DOHH2 (cell line): Measurements from ENCODE around the gene CELA2A.

ENCODE experiments used
- H3F3A ChIP-seq: fragments of 200-600 bp; sonication (generic), shearing (Covaris generic); 2 replicates; pipeline ENCODE4 v1.6.0; 2016; ENCODE audit warnings: antibody characterized with exemption, mild to moderate bottlenecking; ENCODE audit not compliant: control insufficient read depth, insufficient read depth
- H3K27ac ChIP-seq: fragments of 200-600 bp; sonication (generic); 2 replicates; pipeline ENCODE4 v1.5.1; 2014; ENCODE audit warnings: low read depth, mild to moderate bottlenecking, low read length, moderate library complexity
- H3K27me3 ChIP-seq: fragments of 200-600 bp; sonication (generic); 2 replicates; pipeline ENCODE4 v1.6.1; 2014; ENCODE audit warnings: mild to moderate bottlenecking, low read length, mixed read lengths; ENCODE audit not compliant: control insufficient read depth
- H3K36me3 ChIP-seq: fragments of 200-600 bp; sonication (generic); 2 replicates; pipeline ENCODE4 v1.6.1; 2014; ENCODE audit warnings: mild to moderate bottlenecking, low read length, moderate library complexity, mixed read lengths; ENCODE audit not compliant: control insufficient read depth
- H3K4me1 ChIP-seq: fragments of 200-600 bp; sonication (generic); 2 replicates; pipeline ENCODE4 v1.6.1; 2014; ENCODE audit warnings: mild to moderate bottlenecking, low read length, mixed read lengths; ENCODE audit not compliant: control insufficient read depth
- H3K4me2 ChIP-seq: fragments of 200-600 bp; sonication (generic); 2 replicates; pipeline ENCODE4 v1.6.0; 2014; ENCODE audit warnings: mild to moderate bottlenecking, low read length, moderate library complexity
- H3K4me3 ChIP-seq: fragments of 200-600 bp; sonication (generic); 2 replicates; pipeline ENCODE4 v1.5.1; 2014; ENCODE audit warnings: mild to moderate bottlenecking, low read length, mixed read lengths
- H3K79me2 ChIP-seq: fragments of 200-600 bp; sonication (generic); 2 replicates; pipeline ENCODE4 v1.6.1; 2014; ENCODE audit warnings: mild to moderate bottlenecking, low read length, mixed read lengths; ENCODE audit not compliant: control insufficient read depth
- H3K9me2 ChIP-seq: fragments of 200-600 bp; sonication (generic); replicated peaks from 2 replicates; pipeline ENCODE4 v1.6.1; 2014; ENCODE audit warnings: mild to moderate bottlenecking, low read length, mixed read lengths; ENCODE audit not compliant: control insufficient read depth
- H3K9me3 ChIP-seq: fragments of 200-600 bp; sonication (generic); 2 replicates; pipeline ENCODE4 v1.6.1; 2014; ENCODE audit warnings: antibody characterized with exemption, low read length, mixed read lengths; ENCODE audit not compliant: control insufficient read depth, insufficient read depth
- H4K20me1 ChIP-seq: fragments of 200-600 bp; sonication (generic); 2 replicates; pipeline ENCODE4 v1.6.0; 2014; ENCODE audit warnings: low read depth, mild to moderate bottlenecking, antibody characterized with exemption, low read length, moderate library complexity; ENCODE audit not compliant: control insufficient read depth, insufficient read depth
- CTCF ChIP-seq: fragments of 200-600 bp; sonication (generic); IDR thresholded peaks from one replicate; pipeline ENCODE4 v1.5.1; 2014; ENCODE audit warnings: antibody characterized with exemption, mild to moderate bottlenecking, low read depth, low read length; ENCODE audit not compliant: poor library complexity, severe bottlenecking
- EZH2phosphoT487 ChIP-seq: fragments of 200-600 bp; sonication (generic); IDR thresholded peaks from 2 replicates; pipeline ENCODE4 v1.6.1; 2017; ENCODE audit warnings: borderline replicate concordance, mild to moderate bottlenecking, antibody characterized with exemption, low read length, moderate library complexity, mixed read lengths

The CELA2A gene

GRCh38 chr1:15428815-15429435 is 27.6 kb upstream of the CELA2A start:
- H3K27ac ChIP-seq: no peak overlapping the region
- H4K20me1 ChIP-seq: no peaks in the 10 kb centered on the region
- H3K36me3 ChIP-seq: peaks cover 7% of the 10 kb centered on the region
- no peaks in the 10 kb centered on the region for H3K9me2 ChIP-seq
- no peaks in the 10 kb centered on the region for H3K79me2 ChIP-seq
- H3K4me3 ChIP-seq: no peak overlapping the region
- TF ChIP-seq EZH2phosphoT487 (no peak), CTCF (no peak)
- H3K4me2 ChIP-seq: no peak overlapping the region
- no peaks in the 10 kb centered on the region for H3F3A ChIP-seq
- H3K4me1 ChIP-seq: no peaks in the 10 kb centered on the region
- no peaks in the 10 kb centered on the region for H3K27me3 ChIP-seq
- no peaks in the 10 kb centered on the region for H3K9me3 ChIP-seq

DNA sequence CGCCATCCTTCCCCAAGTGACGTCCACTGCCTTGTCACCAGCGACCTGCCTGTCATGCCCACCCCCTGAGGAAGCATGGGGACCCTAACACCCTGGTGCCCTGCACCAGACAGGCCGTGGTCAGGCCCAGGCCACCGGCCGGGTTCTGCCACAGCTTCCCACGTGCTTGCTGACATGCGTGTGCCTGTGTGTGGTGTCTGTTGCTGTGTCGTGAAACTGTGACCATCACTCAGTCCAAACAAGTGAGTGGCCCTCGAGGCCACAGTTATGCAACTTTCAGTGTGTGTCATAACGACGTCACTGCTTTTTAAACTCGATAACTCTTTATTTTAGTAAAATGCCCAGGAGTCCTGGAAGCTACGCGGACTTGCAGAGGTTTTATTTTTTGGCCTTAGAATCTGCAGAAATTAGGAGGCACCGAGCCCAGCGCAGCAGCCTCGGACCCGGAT is 26.8 kb upstream of the CELA2A start:
- TF ChIP-seq CTCF (no peak), EZH2phosphoT487 (no peak)
- H3K27ac ChIP-seq: no peak overlapping the region
- H3K27me3 ChIP-seq: no peaks in the 10 kb centered on the region
- no peaks in the 10 kb centered on the region for H4K20me1 ChIP-seq
- no peaks in the 10 kb centered on the region for H3F3A ChIP-seq
- no peaks in the 10 kb centered on the region for H3K9me3 ChIP-seq
- no peaks in the 10 kb centered on the region for H3K9me2 ChIP-seq
- H3K4me3 ChIP-seq: no peak overlapping the region
- peaks cover 7% of the 10 kb centered on the region for H3K36me3 ChIP-seq
- no peaks in the 10 kb centered on the region for H3K4me1 ChIP-seq
- H3K4me2 ChIP-seq: no peak overlapping the region
- H3K79me2 ChIP-seq: no peaks in the 10 kb centered on the region

DNA sequence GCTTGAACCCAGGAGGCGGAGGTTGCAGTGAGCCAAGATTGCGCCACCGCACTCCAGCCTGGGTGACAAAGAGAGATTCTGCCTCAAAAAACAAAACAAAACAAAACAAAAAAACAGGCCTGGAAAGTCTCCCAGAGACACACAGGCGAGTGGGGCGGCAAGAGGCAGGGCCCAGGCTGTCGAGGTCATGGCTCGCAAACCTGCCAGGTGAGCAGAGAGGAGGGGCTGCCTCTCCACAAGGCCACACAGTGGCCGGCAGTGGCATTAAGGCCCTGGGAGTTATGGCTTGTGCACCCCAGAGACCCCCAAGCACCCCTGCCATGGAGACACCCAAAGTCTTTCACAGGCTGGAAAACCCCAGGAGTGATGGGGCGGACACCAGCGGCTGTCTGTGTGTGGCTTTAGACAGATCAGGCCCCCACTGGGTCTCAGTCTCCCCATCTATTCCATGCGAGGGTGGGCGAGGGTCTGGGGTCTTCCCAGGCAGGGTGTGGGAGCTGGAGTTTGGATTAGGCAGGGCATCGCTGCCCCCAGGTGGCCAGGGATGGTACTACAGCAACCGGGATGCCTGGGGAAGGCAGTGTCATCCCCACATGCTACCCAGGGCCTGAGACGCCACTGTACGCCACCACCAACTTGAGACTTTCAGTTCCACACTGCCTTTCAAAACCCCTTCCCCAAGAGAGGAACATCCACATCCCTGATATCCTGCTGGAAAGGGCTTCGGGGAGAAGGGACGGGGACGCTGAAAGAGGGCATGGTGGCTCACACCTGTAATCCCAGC is 25.6 kb upstream of the CELA2A start:
- Histone ChIP-seq H3K9me2 (no peaks in the 10 kb centered on the region), H4K20me1 (no peaks in the 10 kb centered on the region), H3K9me3 (no peaks in the 10 kb centered on the region), H3F3A (no peaks in the 10 kb centered on the region), H3K79me2 (no peaks in the 10 kb centered on the region), H3K36me3 (peaks cover 7% of the 10 kb centered on the region), H3K4me3 (no peak overlapping the region), H3K27ac (no peak overlapping the region), H3K4me2 (no peak overlapping the region), H3K4me1 (no peaks in the 10 kb centered on the region), H3K27me3 (no peaks in the 10 kb centered on the region)
- TF ChIP-seq EZH2phosphoT487 (no peak), CTCF (peak; percentile 99)
